HEK293T (cell line): Measurements from ENCODE around the gene BAIAP2L1.
"Not testable (repeated sequence)": the region's sequence is repeated elsewhere in the genome, so short reads cannot be mapped to it uniquely, and the experiment has no call there.

ENCODE experiments used
- CTCF ChIA-PET: fragments of 350-600 bp; formaldehyde crosslinking; extraction: SDS; loops from one replicate; lab custom pipeline; 2021; ENCODE audit warnings: antibody characterized with exemption, inconsistent platforms; lab: Yijun Ruan, JAX
- POLR2A ChIA-PET: fragments of 350-600 bp; formaldehyde crosslinking; extraction: SDS; loops from one replicate; lab custom pipeline; 2020; ENCODE audit warnings: antibody characterized with exemption, inconsistent platforms; lab: Yijun Ruan, JAX
- DNase-seq: peaks from one replicate; pipeline ENCODE4 v3.0.0; 2012; ENCODE audit warnings: mixed read lengths; ENCODE audit errors: extremely low spot score
- ARNT ChIP-seq: fragments of 450-650 bp; IDR thresholded peaks from 2 replicates; pipeline ENCODE4 v1.6.1; 2017; ENCODE audit warnings: mild to moderate bottlenecking
- BHLHE40 ChIP-seq: fragments of 450-650 bp; IDR thresholded peaks from 2 replicates; pipeline ENCODE4 v1.6.1; 2016; ENCODE audit warnings: mild to moderate bottlenecking, moderate library complexity, borderline replicate concordance
- CTBP1 ChIP-seq: fragments of 450-650 bp; IDR thresholded peaks from 2 replicates; pipeline ENCODE4 v1.6.1; 2016; ENCODE audit warnings: borderline replicate concordance
- ELF4 ChIP-seq: fragments of 450-650 bp; IDR thresholded peaks from 2 replicates; pipeline ENCODE4 v1.6.1; 2017; ENCODE audit warnings: antibody characterized with exemption
- FOXA1 ChIP-seq: fragments of 450-650 bp; IDR thresholded peaks from 2 replicates; pipeline ENCODE4 v1.6.1; 2016; ENCODE audit warnings: mild to moderate bottlenecking
- FOXK2 ChIP-seq: fragments of 450-650 bp; IDR thresholded peaks from 2 replicates; pipeline ENCODE4 v1.6.1; 2016; ENCODE audit warnings: mild to moderate bottlenecking
- FOXM1 ChIP-seq: fragments of 450-650 bp; IDR thresholded peaks from 2 replicates; pipeline ENCODE4 v1.6.1; 2017; ENCODE audit warnings: mild to moderate bottlenecking, borderline replicate concordance
- HDGF ChIP-seq: fragments of 450-650 bp; IDR thresholded peaks from 2 replicates; pipeline ENCODE4 v1.6.1; 2017; ENCODE audit warnings: antibody characterized with exemption, borderline replicate concordance
- L3MBTL2 ChIP-seq: fragments of 450-650 bp; conservative IDR thresholded peaks from 2 replicates; pipeline ENCODE4 v1.6.1; 2016; ENCODE audit warnings: mild to moderate bottlenecking
- LEF1 ChIP-seq: fragments of 450-650 bp; IDR thresholded peaks from 2 replicates; pipeline ENCODE4 v1.6.1; 2017; ENCODE audit warnings: mild to moderate bottlenecking, borderline replicate concordance
- NFRKB ChIP-seq: fragments of 450-650 bp; IDR thresholded peaks from 2 replicates; pipeline ENCODE4 v1.6.1; 2016; ENCODE audit warnings: mild to moderate bottlenecking, moderate library complexity
- PKNOX1 ChIP-seq: fragments of 450-650 bp; IDR thresholded peaks from 2 replicates; pipeline ENCODE4 v1.6.1; 2016
- SP1 ChIP-seq: fragments of 450-650 bp; IDR thresholded peaks from 2 replicates; pipeline ENCODE4 v1.6.1; 2017
- SUZ12 ChIP-seq: fragments of 450-650 bp; IDR thresholded peaks from 2 replicates; pipeline ENCODE4 v1.6.1; 2016; ENCODE audit warnings: mild to moderate bottlenecking
- TARDBP ChIP-seq: fragments of 450-650 bp; IDR thresholded peaks from 2 replicates; pipeline ENCODE4 v1.6.1; 2016
- ZNF384 ChIP-seq: fragments of 450-650 bp; IDR thresholded peaks from 2 replicates; pipeline ENCODE4 v1.6.1; 2016

Gene BAIAP2L1

DNA sequence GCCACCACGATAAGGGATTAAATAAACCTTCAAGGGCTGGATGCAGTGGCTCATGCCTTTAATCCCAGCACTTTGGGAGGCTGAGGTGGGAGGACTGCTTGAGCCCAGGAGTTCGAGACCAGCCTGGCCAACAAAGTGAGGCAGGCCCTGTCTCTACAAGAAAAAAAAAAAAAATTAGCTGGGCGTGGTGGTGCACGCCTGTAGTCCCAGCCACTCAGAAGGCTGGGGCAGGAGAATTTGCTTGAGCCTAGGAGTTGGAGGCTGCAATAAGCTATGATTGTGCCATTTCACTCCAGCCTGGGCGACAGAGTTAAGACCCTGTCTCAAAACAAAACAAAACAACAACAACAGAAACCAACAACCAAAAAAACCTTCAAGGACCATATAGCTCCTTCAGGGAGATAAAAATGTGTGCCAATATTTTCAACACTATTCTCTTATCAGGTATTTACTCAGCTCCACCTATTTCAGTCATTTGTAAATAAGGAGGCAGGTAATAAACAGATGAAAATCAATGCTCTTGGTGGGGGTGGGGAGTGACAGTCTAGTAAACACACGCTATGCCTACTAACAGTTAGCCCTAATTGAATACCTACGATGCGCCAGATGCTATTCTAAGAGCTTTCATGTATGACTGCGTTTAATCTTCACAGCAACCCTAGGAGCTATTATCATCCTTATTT is 13.2 kb downstream of the BAIAP2L1 start:
- ChIA-PET CTCF (interaction anchor here (0.6 kb wide), 1 partner anchor 12 kb away, joined by 3 read pairs; no protein-coding TSS in a partner anchor), POLR2A (interaction anchor here (1.4 kb wide), 1 partner anchor 13 kb away, joined by 5 read pairs; the partner anchor contains the start of gene BAIAP2L1)
- TF ChIP-seq PKNOX1: no peak
- TF ChIP-seq FOXA1: no peak
- no peak for TF ChIP-seq ELF4
- no peak for TF ChIP-seq L3MBTL2
- TF ChIP-seq ZNF384: no peak
- TF ChIP-seq NFRKB: no peak
- TF ChIP-seq SP1: no peak
- no peak for TF ChIP-seq TARDBP
- no peak for TF ChIP-seq LEF1
- no peak for TF ChIP-seq FOXK2
- no peak for TF ChIP-seq HDGF
- TF ChIP-seq CTBP1: no peak
- no peak for TF ChIP-seq SUZ12
- no peak for TF ChIP-seq ARNT
- TF ChIP-seq FOXM1: no peak
- no peak for TF ChIP-seq BHLHE40
- no peak for DNase-seq

DNA sequence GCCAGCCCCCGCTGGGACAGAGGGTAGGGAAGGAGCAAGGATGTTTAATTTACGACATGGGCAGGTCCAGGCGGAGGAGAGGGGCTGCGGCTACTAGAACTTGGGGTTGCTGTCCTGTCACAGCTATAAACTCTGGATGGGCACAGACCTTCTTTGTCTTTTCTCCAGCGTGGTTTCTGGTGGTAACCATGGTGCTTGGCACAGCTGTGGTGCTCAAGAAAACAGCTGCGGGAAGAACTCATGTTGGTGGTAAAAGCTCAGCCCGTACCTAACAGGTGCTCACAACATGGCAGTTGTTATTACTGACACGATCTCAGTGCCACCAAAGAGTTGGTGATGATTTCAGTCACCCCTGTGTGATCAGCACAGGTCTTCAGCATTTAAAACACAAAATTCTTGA is 13.8 kb downstream of the BAIAP2L1 start:
- ChIA-PET CTCF (interaction anchor here (0.6 kb wide), 1 partner anchor 11 kb away, joined by 3 read pairs; no protein-coding TSS in a partner anchor), POLR2A (no interaction called here)
- TF ChIP-seq FOXK2 (no peak), NFRKB (no peak), PKNOX1 (no peak), HDGF (no peak), ELF4 (no peak), SP1 (no peak), CTBP1 (no peak), ARNT (no peak), L3MBTL2 (no peak), FOXA1 (no peak), TARDBP (no peak), ZNF384 (no peak), BHLHE40 (no peak), LEF1 (no peak), SUZ12 (no peak)
- DNase-seq: no peak

DNA sequence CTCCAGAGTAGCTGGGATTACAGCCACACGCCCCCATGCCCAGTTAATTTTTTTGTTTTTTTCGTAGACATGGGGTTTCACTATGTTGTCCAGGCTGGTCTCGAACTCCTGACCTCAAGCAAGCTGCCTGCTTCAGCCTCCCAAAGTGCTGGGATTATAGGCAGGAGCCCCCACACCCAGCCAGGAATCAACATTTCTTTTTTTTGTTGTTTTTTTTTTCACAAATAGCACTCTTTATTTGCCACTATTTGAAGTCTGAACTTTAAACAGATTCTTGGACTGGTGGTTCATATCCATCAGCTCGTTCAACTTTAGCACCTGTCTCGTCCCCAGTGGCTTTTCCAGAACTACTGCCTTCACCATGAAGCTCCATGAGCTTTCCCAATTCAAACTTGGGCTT is 15.4 kb downstream of the BAIAP2L1 start:
- POLR2A ChIA-PET, DNase-seq, CTCF ChIA-PET: not testable (repeated sequence)

- no peak for TF ChIP-seq FOXK2
- TF ChIP-seq ELF4: no peak
- no peak for TF ChIP-seq TARDBP
- no peak for TF ChIP-seq BHLHE40
- TF ChIP-seq FOXM1: no peak
- no peak for TF ChIP-seq ZNF384
- no peak for TF ChIP-seq PKNOX1
- TF ChIP-seq HDGF: no peak
- no peak for TF ChIP-seq NFRKB
- TF ChIP-seq L3MBTL2: no peak
- TF ChIP-seq ARNT: no peak
- no peak for TF ChIP-seq SUZ12
- TF ChIP-seq LEF1: no peak
- no peak for TF ChIP-seq SP1
- ChIA-PET CTCF (interaction anchor here (0.6 kb wide), 1 partner anchor 357 kb away, joined by 3 read pairs; no protein-coding TSS in a partner anchor), POLR2A (no interaction called here)
- DNase-seq: no peak
Measured at GRCh38 chr7:98378210-98378819, 22.6 kb downstream of the BAIAP2L1 start.

DNA sequence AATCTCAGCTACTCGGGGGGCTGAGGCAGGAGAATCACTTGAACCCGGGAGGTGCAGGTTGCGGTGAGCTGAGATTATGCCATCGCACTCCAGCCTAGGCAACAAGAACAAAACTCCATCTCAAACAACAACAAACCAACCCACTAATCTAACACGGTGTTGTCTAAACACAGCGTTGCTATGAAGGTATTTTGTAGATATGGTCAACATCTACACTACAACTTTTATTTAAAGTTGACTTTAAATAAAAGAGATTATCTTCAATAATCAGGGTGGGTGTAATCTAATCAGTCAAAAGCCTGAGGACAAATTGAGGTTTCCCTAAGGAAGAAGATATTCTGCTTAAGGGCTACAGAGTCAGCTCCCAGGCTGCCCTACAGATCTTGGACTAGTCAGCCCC is 24.2 kb downstream of the BAIAP2L1 start:
- no peak for DNase-seq
- ChIA-PET POLR2A (no interaction called here), CTCF (no interaction called here)
- TF ChIP-seq L3MBTL2 (no peak), NFRKB (no peak), LEF1 (no peak), ZNF384 (no peak), ELF4 (no peak), PKNOX1 (no peak), BHLHE40 (no peak), HDGF (no peak), FOXA1 (no peak), SUZ12 (no peak), ARNT (no peak), SP1 (no peak)

GRCh38 chr7:98375664-98376063 is 25.2 kb downstream of the BAIAP2L1 start:
- DNase-seq: no peak
- TF ChIP-seq ELF4 (no peak), HDGF (no peak), FOXA1 (no peak), SP1 (no peak), SUZ12 (no peak), LEF1 (no peak), CTBP1 (no peak), PKNOX1 (no peak), FOXK2 (no peak)
- CTCF ChIA-PET: interaction anchor here (0.6 kb wide), 1 partner anchor 12 kb away, joined by 3 read pairs; no protein-coding TSS in a partner anchor
- POLR2A ChIA-PET: no interaction called here
